ENCODE measurements around the gene NLN.

NLN gene

GRCh38 chr5:65809817-65810531 lies 88.0 kb downstream of the NLN start:
- no peak for DNase-seq (ENCODE audit: low read depth)

GRCh38 chr5:65811004-65811403 lies 89.0 kb downstream of the NLN start:
- no peak for DNase-seq (ENCODE audit: low read depth)

- DNase-seq (ENCODE audit: low read depth), result no peak
Measured at GRCh38 chr5:65811885-65812284, 89.9 kb downstream of the NLN start.

- DNase-seq (ENCODE audit: low read depth), result no peak
Measured at GRCh38 chr5:65812648-65813047, 90.6 kb downstream of the NLN start.

GRCh38 chr5:65813174-65813573 lies 91.2 kb downstream of the NLN start:
- DNase-seq (ENCODE audit: low read depth), result no peak

GRCh38 chr5:65815161-65815560 lies 93.2 kb downstream of the NLN start:
- no peak for DNase-seq (ENCODE audit: low read depth)

GRCh38 chr5:65816729-65817128 lies 94.7 kb downstream of the NLN start:
- no peak for DNase-seq (ENCODE audit: low read depth)

- no peak for DNase-seq (ENCODE audit: low read depth)
Measured at GRCh38 chr5:65817931-65818330, 95.9 kb downstream of the NLN start.

- DNase-seq (ENCODE audit: low read depth), result no peak
Measured at GRCh38 chr5:65818592-65818991, 96.6 kb downstream of the NLN start.

GRCh38 chr5:65819215-65819904 lies 97.4 kb downstream of the NLN start:
- DNase-seq (ENCODE audit: low read depth), result no peak

GRCh38 chr5:65819905-65820240 lies 97.9 kb downstream of the NLN start:
- no peak for DNase-seq (ENCODE audit: low read depth)

- DNase-seq (ENCODE audit: low read depth), result no peak
Measured at GRCh38 chr5:65820373-65820772, 98.4 kb downstream of the NLN start.

- DNase-seq (ENCODE audit: low read depth), result no peak
Measured at GRCh38 chr5:65821966-65822365, 100.0 kb downstream of the NLN start.

GRCh38 chr5:65822710-65823109 lies 100.7 kb downstream of the NLN start:
- DNase-seq (ENCODE audit: low read depth), result no peak

GRCh38 chr5:65823204-65823603 lies 101.2 kb downstream of the NLN start:
- DNase-seq (ENCODE audit: low read depth), result no peak

GRCh38 chr5:65823845-65824445 lies 101.9 kb downstream of the NLN start:
- DNase-seq (ENCODE audit: low read depth), result no peak

- no peak for DNase-seq (ENCODE audit: low read depth)
Measured at GRCh38 chr5:65825408-65826328, 103.7 kb downstream of the NLN start.

- DNase-seq (ENCODE audit: low read depth), result no peak
Measured at GRCh38 chr5:65828022-65828896, 106.3 kb downstream of the NLN start.

- no peak for DNase-seq (ENCODE audit: low read depth)
Measured at GRCh38 chr5:65830856-65831255, 108.9 kb downstream of the NLN start.

- DNase-seq (ENCODE audit: low read depth), result no peak
Measured at GRCh38 chr5:65831276-65831675, 109.3 kb downstream of the NLN start.

- no peak for DNase-seq (ENCODE audit: low read depth)
Measured at GRCh38 chr5:65832152-65832551, 110.1 kb downstream of the NLN start.
